ENCODE measurements around the gene HACD4.

- TF ChIP-seq POLR2AphosphoS5 (IDR thresholded peaks at IDR 0.05; ENCODE audit: low read depth, low read length), result no peak
- TF ChIP-seq POLR2A (IDR thresholded peaks at IDR 0.05; ENCODE audit: low read depth, low read length), result no peak
Measured at GRCh38 chr9:21028466-21028865, 3.0 kb downstream of the HACD4 start.
